Gastrocnemius medialis (tissue), 4 donors: ENCODE measurements around the gene INSIG1. TPM values are rescaled to one million over a fixed set of nuclear protein-coding genes. Genes with fewer than 3 reads are reported as not detected.

ENCODE experiments used
- ATAC-seq, 2 donors: fragments of 150-250 bp; one replicate each; pipeline ENCODE4 v1.9.1; 2016
- DNase-seq, 2 donors: peaks; one replicate each; pipeline ENCODE4 v3.0.0-alpha.2; 2019
- H3K27ac ChIP-seq, 4 donors: fragments of 200-600 bp; sonication (generic); 1 replicate in 1 of 4; 2 replicates in 3 of 4; pipeline ENCODE4 v1.5.1; 2016 to 2018; ENCODE audit warnings: mild to moderate bottlenecking in 2 of 4, moderate library complexity in 1 of 4
- H3K27me3 ChIP-seq, 3 donors: fragments of 200-600 bp; sonication (generic) in 2 of 3; 1 replicate in 1 of 3; 2 replicates in 2 of 3; pipeline versions ENCODE4 v1.5.1 to v1.6.0; 2016 to 2019; ENCODE audit warnings: mild to moderate bottlenecking in 1 of 3, moderate library complexity in 1 of 3
- H3K36me3 ChIP-seq, 2 donors: fragments of 200-600 bp; sonication (generic) in 1 of 2; one replicate each; pipeline ENCODE4 v1.5.1; 2017 to 2018
- H3K4me1 ChIP-seq, 2 donors: fragments of 200-600 bp; sonication (generic) in 1 of 2; one replicate each; pipeline ENCODE4 v1.5.1; 2016 to 2017; ENCODE audit warnings: mild to moderate bottlenecking in 2 of 2
- H3K4me3 ChIP-seq, 4 donors: fragments of 200-600 bp; sonication (generic) in 3 of 4; 1 replicate in 1 of 4; 2 replicates in 3 of 4; pipeline ENCODE4 v1.5.1; 2016 to 2019; ENCODE audit warnings: mild to moderate bottlenecking in 2 of 4
- H3K9me3 ChIP-seq, 3 donors: fragments of 200-600 bp; sonication (generic) in 2 of 3; 1 replicate in 1 of 3; 2 replicates in 2 of 3; pipeline ENCODE4 v1.5.1; 2016 to 2019
- POLR2A ChIP-seq, 2 donors: fragments of 450-650 bp; IDR thresholded peaks; one replicate each; pipeline ENCODE4 v1.6.1; 2017; ENCODE audit warnings: antibody characterized with exemption in 2 of 2, mild to moderate bottlenecking in 2 of 2, moderate library complexity in 2 of 2
- in situ Hi-C, 4 donors: fragments of 200-750 bp; cut with MboI; loops; one replicate each; pipeline versions ENCODE4 v1.15.0 to v1.8.0; 2017; ENCODE audit warnings: low sequenced_read_pairs in 4 of 4
- intact Hi-C: fragments of 100-400 bp; cut with DNase I; formaldehyde crosslinking; loops from one replicate; pipeline ENCODE4 v1.15.1; 2023; ENCODE audit warnings: low total_unique reads
- total RNA-seq, 4 donors: library from RNA; depleted of rRNA; stranded (reverse); fragments of >200 nt; gene quantifications; one replicate each; pipeline versions ENCODE4 v1.1.0 to v1.2.3, GENCODE V29; 2016
- TF ChIP-seq, protein P1 (sequence below), 5 experiments: fragments of 450-650 bp in 3 of 5; fragments of 200-600 bp in 2 of 5; sonication (generic) in 2 of 5; IDR thresholded peaks in 4 of 5; conservative IDR thresholded peaks in 1 of 5; 1 replicate in 4 of 5; 2 replicates in 1 of 5; pipeline ENCODE4 v1.5.1; 2016 to 2019; ENCODE audit warnings: antibody characterized with exemption in 5 of 5, mild to moderate bottlenecking in 3 of 5, moderate library complexity in 3 of 5

The INSIG1 gene
- total RNA-seq, 4 donors from 2014 or later, result 11.1 to 15.9 (median 14.0) TPM

DNA sequence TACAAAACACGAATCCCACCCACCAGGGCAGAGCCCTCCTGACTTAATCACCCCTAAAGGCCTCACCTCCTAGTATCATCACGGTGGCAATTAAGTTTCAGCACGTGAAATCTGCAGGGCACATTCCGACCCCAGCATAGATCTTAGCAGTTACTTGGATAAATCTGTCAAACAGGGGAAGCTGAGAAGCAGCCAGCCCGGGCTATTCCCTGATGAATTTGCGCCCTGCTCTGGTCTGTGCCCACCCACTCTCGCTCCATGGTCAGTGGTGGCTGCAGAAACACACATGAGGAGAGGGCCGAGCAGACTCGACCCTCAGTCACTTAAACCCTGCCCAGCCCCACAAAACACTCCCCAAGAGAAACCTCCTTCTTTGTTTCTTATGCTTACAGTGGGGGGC is 28.7 kb downstream of the INSIG1 start:
- no peaks in the 10 kb centered on the region for H3K27me3 ChIP-seq
- H3K36me3 ChIP-seq, result no peaks in the 10 kb centered on the region
- no peak overlapping the region for H3K27ac ChIP-seq
- no peak overlapping the region for H3K4me3 ChIP-seq
- no peaks in the 10 kb centered on the region for H3K4me1 ChIP-seq
- DNase-seq (no peak), ATAC-seq (no peak)
- no peaks in the 10 kb centered on the region for H3K9me3 ChIP-seq
- TF ChIP-seq, protein P1, sequence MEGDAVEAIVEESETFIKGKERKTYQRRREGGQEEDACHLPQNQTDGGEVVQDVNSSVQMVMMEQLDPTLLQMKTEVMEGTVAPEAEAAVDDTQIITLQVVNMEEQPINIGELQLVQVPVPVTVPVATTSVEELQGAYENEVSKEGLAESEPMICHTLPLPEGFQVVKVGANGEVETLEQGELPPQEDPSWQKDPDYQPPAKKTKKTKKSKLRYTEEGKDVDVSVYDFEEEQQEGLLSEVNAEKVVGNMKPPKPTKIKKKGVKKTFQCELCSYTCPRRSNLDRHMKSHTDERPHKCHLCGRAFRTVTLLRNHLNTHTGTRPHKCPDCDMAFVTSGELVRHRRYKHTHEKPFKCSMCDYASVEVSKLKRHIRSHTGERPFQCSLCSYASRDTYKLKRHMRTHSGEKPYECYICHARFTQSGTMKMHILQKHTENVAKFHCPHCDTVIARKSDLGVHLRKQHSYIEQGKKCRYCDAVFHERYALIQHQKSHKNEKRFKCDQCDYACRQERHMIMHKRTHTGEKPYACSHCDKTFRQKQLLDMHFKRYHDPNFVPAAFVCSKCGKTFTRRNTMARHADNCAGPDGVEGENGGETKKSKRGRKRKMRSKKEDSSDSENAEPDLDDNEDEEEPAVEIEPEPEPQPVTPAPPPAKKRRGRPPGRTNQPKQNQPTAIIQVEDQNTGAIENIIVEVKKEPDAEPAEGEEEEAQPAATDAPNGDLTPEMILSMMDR (IDR thresholded peaks at IDR 0.05 in 4 of 5, conservative IDR thresholded peaks at IDR 0.05 in 1 of 5), result no peak
- TF ChIP-seq POLR2A (IDR thresholded peaks at IDR 0.05), result no peak
- intact Hi-C loops, result no loop called here
- in situ Hi-C loops, result loop anchor here in 1 of 4 donors (25.0 kb wide), 1 partner anchor 389 kb away; no protein-coding TSS in a partner anchor

DNA sequence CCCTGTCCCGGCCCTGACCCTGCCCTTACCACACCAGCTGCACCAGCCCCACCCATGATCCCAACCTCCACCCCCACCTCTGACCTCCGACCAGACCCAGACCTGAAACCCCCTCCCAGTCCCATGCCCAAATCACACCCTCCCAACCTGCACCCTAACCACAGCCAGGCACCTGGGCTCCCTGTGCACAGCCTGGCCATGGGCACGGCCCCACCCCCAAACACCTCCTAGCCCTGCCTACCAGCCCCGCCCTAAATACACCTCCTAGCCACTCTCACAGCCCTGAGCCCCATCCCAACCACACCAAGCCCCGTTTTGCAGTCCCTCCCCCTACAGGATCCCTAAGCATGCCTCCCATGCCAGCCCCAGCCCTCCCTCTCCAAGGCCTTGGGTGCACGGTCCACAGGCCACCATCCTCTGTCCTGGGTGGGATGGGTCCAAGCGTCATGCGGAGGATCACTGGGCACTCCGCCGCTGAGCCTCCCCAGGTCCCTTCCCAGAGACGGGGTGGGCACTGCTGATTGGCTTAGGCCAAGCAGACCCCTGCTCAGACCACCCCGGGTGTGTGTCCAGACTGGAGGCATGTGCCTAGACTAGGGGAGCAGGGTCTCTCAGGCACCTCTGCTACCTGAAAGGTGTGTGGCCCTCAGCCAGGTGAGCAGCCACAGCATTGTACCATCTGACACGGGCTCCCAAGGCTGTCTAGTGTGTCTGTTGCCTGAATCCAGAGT is 30.1 kb downstream of the INSIG1 start:
- DNase-seq (no peak), ATAC-seq (no peak)
- no peaks in the 10 kb centered on the region for H3K4me1 ChIP-seq
- TF ChIP-seq POLR2A (IDR thresholded peaks at IDR 0.05), result no peak
- TF ChIP-seq, protein P1 (IDR thresholded peaks at IDR 0.05 in 4 of 5, conservative IDR thresholded peaks at IDR 0.05 in 1 of 5), result no peak
- no peak overlapping the region for H3K4me3 ChIP-seq
- H3K36me3 ChIP-seq, result no peaks in the 10 kb centered on the region
- no peak overlapping the region for H3K27ac ChIP-seq
- in situ Hi-C loops, result loop anchor here in 1 of 4 donors (25.0 kb wide), 1 partner anchor 390 kb away; no protein-coding TSS in a partner anchor
- intact Hi-C loops, result no loop called here
- no peaks in the 10 kb centered on the region for H3K27me3 ChIP-seq
- H3K9me3 ChIP-seq, result no peaks in the 10 kb centered on the region

DNA sequence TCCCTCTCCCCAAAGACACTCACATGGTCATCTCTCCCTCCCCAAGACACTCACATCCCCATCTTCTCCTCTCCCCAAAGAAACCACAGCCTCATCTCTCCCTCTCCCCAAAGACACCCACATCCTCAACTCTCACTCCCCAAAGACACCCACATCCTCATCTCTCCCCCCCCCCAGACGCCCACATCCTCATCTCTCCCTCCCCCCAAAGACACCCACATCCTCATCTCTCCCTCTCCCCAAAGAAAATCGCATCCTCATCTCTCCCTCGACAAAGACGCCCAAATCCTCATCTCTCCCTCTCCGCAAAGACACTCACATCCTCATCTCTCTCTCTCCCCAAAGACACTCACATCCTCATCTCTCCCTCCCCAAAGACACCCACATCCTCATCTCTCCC is 31.5 kb downstream of the INSIG1 start:
- Histone ChIP-seq H3K36me3 (no peaks in the 10 kb centered on the region), H3K27ac (no peak overlapping the region), H3K9me3 (no peaks in the 10 kb centered on the region), H3K4me3 (no peak overlapping the region), H3K4me1 (no peaks in the 10 kb centered on the region), H3K27me3 (no peaks in the 10 kb centered on the region)
- no peak for DNase-seq
- in situ Hi-C loops, result loop anchor here in 1 of 4 donors (25.0 kb wide), 1 partner anchor 392 kb away; no protein-coding TSS in a partner anchor
- TF ChIP-seq, protein P1 (IDR thresholded peaks at IDR 0.05 in 4 of 5, conservative IDR thresholded peaks at IDR 0.05 in 1 of 5), result no peak
- no peak for TF ChIP-seq POLR2A (IDR thresholded peaks at IDR 0.05)
- intact Hi-C loops, result no loop called here
- ATAC-seq, result no peak

DNA sequence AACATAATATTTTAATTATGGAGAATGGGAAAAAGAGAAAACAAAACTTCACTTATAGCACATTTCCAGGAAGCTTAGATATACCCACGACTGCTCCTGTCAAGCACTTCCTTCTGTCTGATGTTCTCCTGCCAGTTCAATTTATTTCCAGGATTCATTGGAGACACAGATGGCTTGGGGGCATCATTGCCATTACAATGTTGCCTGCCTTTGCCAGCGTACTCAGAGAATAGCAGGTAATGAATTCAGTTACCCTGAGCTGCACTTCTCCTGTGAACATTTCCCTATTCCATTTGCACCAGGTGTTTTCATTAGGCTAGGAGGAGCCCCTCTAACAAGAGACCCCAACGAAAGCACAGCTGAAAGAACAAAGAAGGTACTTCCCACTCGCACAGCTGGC is 33.7 kb downstream of the INSIG1 start:
- intact Hi-C loops, result no loop called here

More for the DNA sequence above, 33.7 kb downstream of the INSIG1 start:
- no peak for TF ChIP-seq POLR2A (IDR thresholded peaks at IDR 0.05)
- TF ChIP-seq, protein P1 (IDR thresholded peaks at IDR 0.05 in 4 of 5, conservative IDR thresholded peaks at IDR 0.05 in 1 of 5), result no peak
- in situ Hi-C loops, result loop anchor here in 3 of 4 donors (10.0 to 25.0 kb wide), 2 partner anchors 394 to 407 kb away; no protein-coding TSS in a partner anchor
- Histone ChIP-seq H3K4me3 (no peak overlapping the region), H3K36me3 (no peaks in the 10 kb centered on the region), H3K4me1 (no peaks in the 10 kb centered on the region), H3K27ac (no peak overlapping the region), H3K27me3 (peaks cover 0 to 8% (median 5%) of the 10 kb centered on the region in 3 donors), H3K9me3 (no peaks in the 10 kb centered on the region)
- ATAC-seq (no peak), DNase-seq (no peak)
